SK-N-SH (cell line): ENCODE results near the gene MN1. TPM values are rescaled to one million over a fixed set of nuclear protein-coding genes. Genes with fewer than 3 reads are reported as not detected.

ENCODE experiments used
- CTCF ChIA-PET: fragments of 300-600, 350-600 bp; formaldehyde crosslinking; extraction: SDS; loops from one replicate; lab custom pipeline; 2021; lab: Yijun Ruan, JAX
- POLR2A ChIA-PET: fragments of 350-600 bp; sonication (Branson Sonifier 250); formaldehyde crosslinking; extraction: SDS; loops from one replicate; lab custom pipeline; 2020; ENCODE audit warnings: antibody characterized with exemption, inconsistent platforms; lab: Yijun Ruan, JAX
- DNase-seq: peaks from one replicate; pipeline ENCODE4 v3.0.0; 2012
- H2AFZ ChIP-seq: fragments of 200-600 bp; sonication (generic); 2 replicates; pipeline ENCODE4 v1.8.1; 2016; ENCODE audit warnings: antibody characterized with exemption, mild to moderate bottlenecking, low read depth
- H3F3A ChIP-seq: fragments of 200-600 bp; sonication (generic); replicated peaks from 2 replicates; pipeline ENCODE3; 2016; ENCODE audit warnings: antibody characterized with exemption, mild to moderate bottlenecking; ENCODE audit not compliant: insufficient read depth
- H3K27ac ChIP-seq, 2 experiments: fragments of 200-500 bp in 1 of 2; fragments of 200-600 bp in 1 of 2; sonication (Bioruptor generic) in 1 of 2; sonication (generic), shearing (Covaris generic) in 1 of 2; 2 replicates each; pipeline versions ENCODE4 v1.5.1 to v1.6.1; 2014 to 2016; ENCODE audit warnings: low read depth in 2 of 2, inconsistent platforms in 1 of 2, low read length in 1 of 2, mild to moderate bottlenecking in 1 of 2, mixed read lengths in 1 of 2
- H3K27me3 ChIP-seq: fragments of 200-600 bp; sonication (generic), shearing (Covaris generic); 2 replicates; pipeline ENCODE4 v1.6.1; 2016; ENCODE audit warnings: mixed run types; ENCODE audit not compliant: insufficient read depth
- H3K36me3 ChIP-seq, 2 experiments: fragments of 200-500 bp in 1 of 2; fragments of 200-600 bp in 1 of 2; sonication (Bioruptor generic) in 1 of 2; sonication (generic) in 1 of 2; replicated peaks in 1 of 2; 2 replicates each; pipeline versions ENCODE3 to v1.5.1; 2014 to 2016; ENCODE audit warnings: low read length in 1 of 2, mild to moderate bottlenecking in 1 of 2; ENCODE audit not compliant: insufficient read depth in 2 of 2, control insufficient read depth in 1 of 2
- H3K4me1 ChIP-seq, 2 experiments: fragments of 200-500 bp in 1 of 2; fragments of 200-600 bp in 1 of 2; sonication (Bioruptor generic) in 1 of 2; sonication (generic), shearing (Covaris generic) in 1 of 2; 2 replicates each; pipeline versions ENCODE4 v1.5.1 to v1.6.1; 2014 to 2016; ENCODE audit warnings: low read depth in 1 of 2, low read length in 1 of 2, mixed run types in 1 of 2; ENCODE audit not compliant: insufficient read depth in 2 of 2, control insufficient read depth in 1 of 2
- H3K4me2 ChIP-seq: fragments of 200-600 bp; sonication (generic), shearing (Covaris generic); 2 replicates; pipeline ENCODE4 v1.6.1; 2017; ENCODE audit warnings: mixed run types
- H3K4me3 ChIP-seq, 2 experiments: fragments of 200-500 bp in 1 of 2; fragments of 200-600 bp in 1 of 2; sonication (Bioruptor generic) in 1 of 2; sonication (generic), shearing (Covaris generic) in 1 of 2; 2 replicates each; pipeline versions ENCODE4 v1.5.1 to v1.8.1; 2014 to 2016; ENCODE audit warnings: low read depth in 2 of 2, inconsistent platforms in 1 of 2, low read length in 1 of 2, mild to moderate bottlenecking in 1 of 2, mixed read lengths in 1 of 2, moderate library complexity in 1 of 2
- H3K79me2 ChIP-seq: fragments of 200-600 bp; sonication (generic); 2 replicates; pipeline ENCODE4 v1.8.1; 2017; ENCODE audit warnings: mild to moderate bottlenecking; ENCODE audit not compliant: insufficient read depth
- H3K9ac ChIP-seq: fragments of 200-600 bp; sonication (generic); 2 replicates; pipeline ENCODE4 v1.6.1; 2017; ENCODE audit warnings: mixed run types
- H3K9me2 ChIP-seq: fragments of 200-600 bp; sonication (generic); 2 replicates; pipeline ENCODE4 v1.6.1; 2017; ENCODE audit warnings: mixed run types
- H3K9me3 ChIP-seq: fragments of 200-600 bp; sonication (generic); 2 replicates; pipeline ENCODE4 v1.6.1; 2017; ENCODE audit warnings: mixed run types, mild to moderate bottlenecking, moderate library complexity
- H4K20me1 ChIP-seq: fragments of 200-600 bp; sonication (generic); 2 replicates; pipeline ENCODE4 v1.6.1; 2017; ENCODE audit warnings: mild to moderate bottlenecking, mixed run types; ENCODE audit not compliant: insufficient read depth
- CHD2 ChIP-seq: fragments of 150-350 bp; IDR thresholded peaks from 2 replicates; pipeline ENCODE4 v1.6.1; 2018; ENCODE audit warnings: low read length; ENCODE audit not compliant: partially characterized antibody
- CTCF ChIP-seq: fragments of 200-600 bp; sonication (generic); IDR thresholded peaks from 2 replicates; pipeline ENCODE4 v1.6.1; 2017; ENCODE audit warnings: antibody characterized with exemption, mild to moderate bottlenecking, moderate library complexity
- EP300 ChIP-seq, 2 experiments: IDR thresholded peaks; 2 replicates each; pipeline versions ENCODE4 v1.4.0 to v1.6.1; 2012; ENCODE audit warnings: borderline replicate concordance in 1 of 2, low read depth in 1 of 2, low read length in 1 of 2
- EZH2phosphoT487 ChIP-seq: fragments of 200-600 bp; sonication (generic); IDR thresholded peaks from 2 replicates; pipeline ENCODE4 v1.6.1; 2017; ENCODE audit warnings: low read depth, mixed run types, mild to moderate bottlenecking, antibody characterized with exemption, moderate library complexity, borderline replicate concordance
- FOSL2 ChIP-seq: IDR thresholded peaks from 2 replicates; pipeline ENCODE4 v1.4.0; 2012; ENCODE audit warnings: low read depth, mild to moderate bottlenecking, moderate library complexity, borderline replicate concordance
- FOXJ3 ChIP-seq: sonication (generic); formaldehyde crosslinking; IDR thresholded peaks from 2 replicates; pipeline ENCODE4 v1.5.1; 2020; ENCODE audit warnings: mild to moderate bottlenecking, missing genetic modification reagents
- GABPA ChIP-seq: IDR thresholded peaks from 2 replicates; pipeline ENCODE4 v1.4.0; 2012; ENCODE audit warnings: low read depth, mild to moderate bottlenecking
- GATA2 ChIP-seq: sonication (generic); formaldehyde crosslinking; IDR thresholded peaks from 2 replicates; pipeline ENCODE4 v1.5.0; 2020; ENCODE audit warnings: mild to moderate bottlenecking, missing genetic modification reagents
- IRF3 ChIP-seq: fragments of 150-350 bp; IDR thresholded peaks from 2 replicates; pipeline ENCODE4 v1.6.1; 2016; ENCODE audit warnings: mild to moderate bottlenecking, low read depth, low read length
- JUND ChIP-seq: IDR thresholded peaks from 2 replicates; pipeline ENCODE4 v1.4.0; 2012
- MAX ChIP-seq: IDR thresholded peaks from 2 replicates; pipeline ENCODE4 v1.4.0; 2012; ENCODE audit warnings: low read depth
- MXI1 ChIP-seq: IDR thresholded peaks from 2 replicates; pipeline ENCODE4 v1.6.1; 2012; ENCODE audit warnings: mild to moderate bottlenecking, low read depth, low read length, improper control_type of control experiment
- NFIC ChIP-seq: IDR thresholded peaks from 2 replicates; pipeline ENCODE4 v1.4.0; 2012; ENCODE audit warnings: borderline replicate concordance
- PBX3 ChIP-seq: IDR thresholded peaks from 2 replicates; pipeline ENCODE4; 2012
- RCOR1 ChIP-seq: fragments of 150-350 bp; IDR thresholded peaks from 2 replicates; pipeline ENCODE4 v1.6.1; 2017; ENCODE audit warnings: antibody characterized with exemption, low read length
- REST ChIP-seq: IDR thresholded peaks from 2 replicates; pipeline ENCODE4 v1.6.1; 2012; ENCODE audit warnings: mild to moderate bottlenecking, low read depth, low read length, moderate library complexity
- USF2 ChIP-seq: fragments of 150-350 bp; IDR thresholded peaks from 2 replicates; pipeline ENCODE4 v1.6.1; 2017; ENCODE audit warnings: antibody characterized with exemption, low read length, low read depth, borderline replicate concordance
- WGBS: methylation state at CpG from one replicate; pipeline ENCODE4 v1.1.6; 2017; ENCODE audit warnings: low lambda C conversion rate; 5-methylcytosine and 5-hydroxymethylcytosine counted together
- polyA plus RNA-seq, 3 experiments: library from polyadenylated mRNA; depleted of rRNA; stranded (reverse); fragments of >200 nt; gene quantifications; 2 replicates each; pipeline ENCODE4 v1.2.3, GENCODE V29; 2012

MN1 gene
- polyA plus RNA-seq, 1 of the 3 experiments (the other 2 are of a cell fraction): 0.20 TPM

GRCh38 chr22:27816552-27816951 is 15.0 kb upstream of the MN1 start:
- H3K79me2 ChIP-seq: no peaks in the 10 kb centered on the region
- no peaks in the 10 kb centered on the region for H3K9me2 ChIP-seq
- H3K4me3 ChIP-seq: no peak overlapping the region
- H3F3A ChIP-seq: no peaks in the 10 kb centered on the region
- no peak overlapping the region for H3K9ac ChIP-seq
- H3K4me1 ChIP-seq: no peaks in the 10 kb centered on the region
- no peak for TF ChIP-seq REST
- WGBS: 92% methylated on average over 3 of the region's 3 CpGs
- H4K20me1 ChIP-seq: no peaks in the 10 kb centered on the region
- no peaks in the 10 kb centered on the region for H3K36me3 ChIP-seq
- no peaks in the 10 kb centered on the region for H3K9me3 ChIP-seq
- ChIA-PET CTCF (interaction anchor here (1.3 kb wide), 1 partner anchor 327 kb away, joined by 3 read pairs; no protein-coding TSS in a partner anchor), POLR2A (no interaction called here)
- no peak overlapping the region for H3K27ac ChIP-seq
- H2AFZ ChIP-seq: no peak overlapping the region
- peaks cover 7% of the 10 kb centered on the region; the same call in 1 of the 2 replicates for H3K27me3 ChIP-seq
- H3K4me2 ChIP-seq: no peak overlapping the region
- no peak for DNase-seq

GRCh38 chr22:27815826-27816530 is 14.4 kb upstream of the MN1 start:
- ChIA-PET POLR2A (no interaction called here), CTCF (interaction anchor here (1.3 to 1.5 kb wide), 2 partner anchors 20 to 327 kb away, joined by 3 read pairs; no protein-coding TSS in a partner anchor)
- Histone ChIP-seq H3K27me3 (peaks cover 7% of the 10 kb centered on the region; the same call in 1 of the 2 replicates), H3K4me3 (no peak overlapping the region), H3K9me2 (no peaks in the 10 kb centered on the region), H3K36me3 (no peaks in the 10 kb centered on the region), H4K20me1 (no peaks in the 10 kb centered on the region), H3K4me1 (peaks cover 0 to 5% of the 10 kb centered on the region in 2 experiments; a peak in 1 of 4 replicates), H3K4me2 (no peak overlapping the region), H2AFZ (no peak overlapping the region), H3F3A (no peaks in the 10 kb centered on the region), H3K79me2 (no peaks in the 10 kb centered on the region), H3K9ac (no peak overlapping the region), H3K9me3 (no peaks in the 10 kb centered on the region), H3K27ac (no peak overlapping the region)
- DNase-seq: no peak
- WGBS: 62% methylated on average over 3 of the region's 4 CpGs
- no peak for TF ChIP-seq FOXJ3
- no peak for TF ChIP-seq RCOR1
- no peak for TF ChIP-seq GATA2 (CRISPR knock-in tag)
- TF ChIP-seq JUND: no peak
- TF ChIP-seq NFIC: no peak
- no peak for TF ChIP-seq CHD2
- no peak for TF ChIP-seq EZH2phosphoT487
- TF ChIP-seq EP300 (IDR thresholded peaks at IDR 0.05; ENCODE audit: borderline replicate concordance in 1 of 2, low read depth in 1 of 2, low read length in 1 of 2): no peak
- TF ChIP-seq CTCF: no peak
- TF ChIP-seq FOSL2: no peak
- no peak for TF ChIP-seq PBX3
- no peak for TF ChIP-seq GABPA
- TF ChIP-seq USF2: no peak
- TF ChIP-seq MXI1: no peak
- no peak for TF ChIP-seq IRF3
- no peak for TF ChIP-seq MAX
